ENCODE results near the gene HNMT.

DNA sequence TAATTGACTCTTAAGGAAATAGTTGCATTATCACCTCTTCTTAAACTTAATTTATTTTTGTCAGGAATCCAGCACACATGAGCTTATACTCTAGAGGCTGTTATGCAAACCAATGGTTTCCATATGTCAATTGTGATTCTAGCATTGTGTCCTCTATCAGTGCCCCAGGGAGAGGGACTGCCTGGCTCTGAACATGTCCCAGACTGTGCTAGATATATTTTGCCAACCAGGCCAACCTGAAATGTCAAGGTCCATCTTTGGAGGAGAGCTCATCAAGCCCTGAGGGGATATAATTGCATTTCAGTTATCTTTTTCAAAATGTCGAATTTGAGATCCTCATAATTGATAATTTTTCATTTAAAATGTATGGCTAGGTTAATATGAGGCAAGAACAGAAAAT lies 34.2 kb downstream of the HNMT start:
- TF ChIP-seq, protein P1, sequence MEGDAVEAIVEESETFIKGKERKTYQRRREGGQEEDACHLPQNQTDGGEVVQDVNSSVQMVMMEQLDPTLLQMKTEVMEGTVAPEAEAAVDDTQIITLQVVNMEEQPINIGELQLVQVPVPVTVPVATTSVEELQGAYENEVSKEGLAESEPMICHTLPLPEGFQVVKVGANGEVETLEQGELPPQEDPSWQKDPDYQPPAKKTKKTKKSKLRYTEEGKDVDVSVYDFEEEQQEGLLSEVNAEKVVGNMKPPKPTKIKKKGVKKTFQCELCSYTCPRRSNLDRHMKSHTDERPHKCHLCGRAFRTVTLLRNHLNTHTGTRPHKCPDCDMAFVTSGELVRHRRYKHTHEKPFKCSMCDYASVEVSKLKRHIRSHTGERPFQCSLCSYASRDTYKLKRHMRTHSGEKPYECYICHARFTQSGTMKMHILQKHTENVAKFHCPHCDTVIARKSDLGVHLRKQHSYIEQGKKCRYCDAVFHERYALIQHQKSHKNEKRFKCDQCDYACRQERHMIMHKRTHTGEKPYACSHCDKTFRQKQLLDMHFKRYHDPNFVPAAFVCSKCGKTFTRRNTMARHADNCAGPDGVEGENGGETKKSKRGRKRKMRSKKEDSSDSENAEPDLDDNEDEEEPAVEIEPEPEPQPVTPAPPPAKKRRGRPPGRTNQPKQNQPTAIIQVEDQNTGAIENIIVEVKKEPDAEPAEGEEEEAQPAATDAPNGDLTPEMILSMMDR (IDR thresholded peaks at IDR 0.05), result no peak
- TF ChIP-seq POLR2A (IDR thresholded peaks at IDR 0.05), result no peak

Measured in heart left ventricle (tissue), 13 donors.